ENCODE data around the gene OR5M11.

DNA sequence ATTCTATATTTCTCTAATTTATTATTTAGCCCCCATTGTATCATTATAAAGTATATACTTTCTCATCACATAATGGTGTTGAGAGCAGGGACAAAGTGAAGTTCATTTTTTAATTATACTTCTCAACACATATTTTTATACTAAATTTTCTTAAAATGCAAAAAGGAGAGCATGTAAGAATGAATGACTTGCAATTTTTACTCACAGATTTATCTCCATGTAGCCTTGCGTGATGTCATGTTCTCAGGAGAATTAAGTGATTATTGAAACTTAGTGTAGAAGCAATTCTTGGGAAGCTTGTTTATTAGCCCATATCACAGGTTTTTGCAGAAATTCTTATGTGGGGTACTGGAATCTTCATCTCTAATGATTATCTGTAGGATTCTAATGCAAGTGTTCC, 682 bp upstream of the OR5M11 start:
- no peak for TF ChIP-seq CTCF (IDR thresholded peaks at IDR 0.05; ENCODE audit: low read length)
- TF ChIP-seq EZH2 (IDR thresholded peaks at IDR 0.05; ENCODE audit: borderline replicate concordance, low read length), result no peak
